Measurements from ENCODE around the gene MIPOL1. TPM values are rescaled to one million over a fixed set of nuclear protein-coding genes. Genes with fewer than 3 reads are reported as not detected.

Gene MIPOL1
- total and polyA plus RNA-seq, 2 donors (not counting 3 experiments of a cell fraction or from before 2014, with no cell fraction given), result 3.4 to 33.5 TPM

DNA sequence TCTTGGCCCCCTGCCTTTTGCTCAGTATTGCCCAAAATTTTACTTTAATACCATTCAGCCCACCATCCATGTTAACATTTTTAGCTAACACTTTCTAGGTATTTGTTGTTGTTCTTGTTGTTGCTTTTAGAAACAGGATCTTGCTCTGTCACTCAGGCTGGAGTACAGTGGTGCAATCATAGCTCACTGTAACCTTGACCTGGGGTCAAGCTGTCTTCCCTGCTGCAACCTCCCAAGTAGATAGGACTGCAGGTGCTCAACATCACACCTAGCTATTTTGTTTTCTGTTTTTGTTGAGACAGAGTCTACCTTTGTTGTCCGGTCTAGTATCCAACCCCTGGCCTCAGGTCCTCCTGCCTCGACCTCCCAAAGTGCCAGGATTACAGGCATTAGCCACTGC is 4.0 kb downstream of the MIPOL1 start:
- H3K4me1 ChIP-seq (ENCODE audit: control insufficient read depth, extremely low read depth, insufficient read depth, low read length), result peaks cover 40% of the 10 kb centered on the region
- no peak for DNase-seq (ENCODE audit: low read depth, low spot score)
- dilution Hi-C loops (cut with MboI; ENCODE audit: extremely low pct_ligation_motif_present, low sequenced_read_pairs) (no loop called here), intact Hi-C loops (cut with micrococcal nuclease) (no loop called here)
- no peaks in the 10 kb centered on the region for H3K27me3 ChIP-seq (ENCODE audit: control insufficient read depth in 2 of 2, insufficient read depth in 2 of 2, low read length in 2 of 2)
- H3K9me1 ChIP-seq (replicated peaks; ENCODE audit: control insufficient read depth, extremely low read depth, insufficient read depth, low read length), result no peaks in the 10 kb centered on the region
- CTCF ChIA-PET, result interaction anchor here (0.7 to 4.0 kb wide), 4 partner anchors 10 to 52 kb away, joined by 3 to 28 read pairs (median 5); no protein-coding TSS in a partner anchor
- H3K4me2 ChIP-seq (ENCODE audit: insufficient read depth, low read length), result no peak overlapping the region
- peaks cover 89% of the 10 kb centered on the region for H3K79me2 ChIP-seq (ENCODE audit: control insufficient read depth, insufficient read depth, low read length)
- no TSS peak for BruUV-seq (replicated peaks)
- H3K27ac ChIP-seq (ENCODE audit: insufficient read depth, low read depth, low read length), result no peak overlapping the region
- POLR2A ChIA-PET, result no interaction called here
- TF ChIP-seq, protein P1, sequence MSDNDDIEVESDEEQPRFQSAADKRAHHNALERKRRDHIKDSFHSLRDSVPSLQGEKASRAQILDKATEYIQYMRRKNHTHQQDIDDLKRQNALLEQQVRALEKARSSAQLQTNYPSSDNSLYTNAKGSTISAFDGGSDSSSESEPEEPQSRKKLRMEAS (IDR thresholded peaks at IDR 0.05; ENCODE audit: insufficient read depth, insufficient read length), result no peak
- TF ChIP-seq JUN (IDR thresholded peaks at IDR 0.05; ENCODE audit: borderline replicate concordance, insufficient read depth, insufficient read length, low read depth), result no peak
- peaks cover 6% of the 10 kb centered on the region for H3K9me3 ChIP-seq (replicated peaks; ENCODE audit: control insufficient read depth, insufficient read depth, low read length)
- H3K4me3 ChIP-seq (replicated peaks in 1 of 3; ENCODE audit: insufficient read depth in 1 of 3, low read depth in 1 of 3, low read length in 3 of 3), result no peak overlapping the region
- H3K9ac ChIP-seq (replicated peaks; ENCODE audit: extremely low read depth, insufficient read depth, low read length), result no peak overlapping the region
- no peak for FAIRE-seq
- no peak overlapping the region for H2AFZ ChIP-seq (ENCODE audit: low read depth, low read length)
- H4K20me1 ChIP-seq (replicated peaks; ENCODE audit: control insufficient read depth, extremely low read depth, insufficient read depth, low read length), result peaks cover 3% of the 10 kb centered on the region
- H3K36me3 ChIP-seq (ENCODE audit: control insufficient read depth in 2 of 2, extremely low read depth in 1 of 2, insufficient read depth in 2 of 2, low read length in 2 of 2), result no peaks in the 10 kb centered on the region

DNA sequence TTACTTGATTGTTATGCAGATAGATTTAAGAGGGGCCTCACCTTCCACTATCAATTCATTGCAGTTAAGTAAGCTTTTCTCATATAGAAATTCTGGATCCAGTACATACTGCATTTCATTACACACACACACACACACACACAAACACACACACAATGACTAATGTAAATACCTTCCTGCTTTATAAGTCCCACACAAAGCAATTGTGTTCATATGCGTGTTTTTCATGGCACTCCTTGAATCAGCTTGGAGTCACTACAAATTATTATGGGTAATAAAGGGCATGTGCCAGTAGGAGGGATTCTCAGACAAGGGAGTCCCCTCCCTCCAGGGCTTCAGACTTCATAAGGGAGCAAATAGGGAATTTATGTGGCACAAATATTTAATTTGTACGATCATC is 4.5 kb downstream of the MIPOL1 start:
- H2AFZ ChIP-seq (ENCODE audit: low read depth, low read length), result no peak overlapping the region
- POLR2A ChIA-PET, result no interaction called here

More for the DNA sequence above, 4.5 kb downstream of the MIPOL1 start:
- no TSS peak for BruUV-seq (replicated peaks)
- CTCF ChIA-PET, result interaction anchor here (0.7 to 4.0 kb wide), 4 partner anchors 9 to 52 kb away, joined by 3 to 28 read pairs (median 5); no protein-coding TSS in a partner anchor
- peaks cover 93% of the 10 kb centered on the region for H3K79me2 ChIP-seq (ENCODE audit: control insufficient read depth, insufficient read depth, low read length)
- no peaks in the 10 kb centered on the region for H3K36me3 ChIP-seq (ENCODE audit: control insufficient read depth in 2 of 2, extremely low read depth in 1 of 2, insufficient read depth in 2 of 2, low read length in 2 of 2)
- no peak for TF ChIP-seq JUN (IDR thresholded peaks at IDR 0.05; ENCODE audit: borderline replicate concordance, insufficient read depth, insufficient read length, low read depth)
- TF ChIP-seq, protein P2, sequence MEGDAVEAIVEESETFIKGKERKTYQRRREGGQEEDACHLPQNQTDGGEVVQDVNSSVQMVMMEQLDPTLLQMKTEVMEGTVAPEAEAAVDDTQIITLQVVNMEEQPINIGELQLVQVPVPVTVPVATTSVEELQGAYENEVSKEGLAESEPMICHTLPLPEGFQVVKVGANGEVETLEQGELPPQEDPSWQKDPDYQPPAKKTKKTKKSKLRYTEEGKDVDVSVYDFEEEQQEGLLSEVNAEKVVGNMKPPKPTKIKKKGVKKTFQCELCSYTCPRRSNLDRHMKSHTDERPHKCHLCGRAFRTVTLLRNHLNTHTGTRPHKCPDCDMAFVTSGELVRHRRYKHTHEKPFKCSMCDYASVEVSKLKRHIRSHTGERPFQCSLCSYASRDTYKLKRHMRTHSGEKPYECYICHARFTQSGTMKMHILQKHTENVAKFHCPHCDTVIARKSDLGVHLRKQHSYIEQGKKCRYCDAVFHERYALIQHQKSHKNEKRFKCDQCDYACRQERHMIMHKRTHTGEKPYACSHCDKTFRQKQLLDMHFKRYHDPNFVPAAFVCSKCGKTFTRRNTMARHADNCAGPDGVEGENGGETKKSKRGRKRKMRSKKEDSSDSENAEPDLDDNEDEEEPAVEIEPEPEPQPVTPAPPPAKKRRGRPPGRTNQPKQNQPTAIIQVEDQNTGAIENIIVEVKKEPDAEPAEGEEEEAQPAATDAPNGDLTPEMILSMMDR (IDR thresholded peaks at IDR 0.05; ENCODE audit: extremely low read depth in 1 of 2, insufficient read depth in 1 of 2, low read depth in 1 of 2, low read length in 2 of 2), result no peak
- TF ChIP-seq EZH2 (IDR thresholded peaks at IDR 0.05; ENCODE audit: borderline replicate concordance, low read depth, low read length, severe bottlenecking), result no peak
- TF ChIP-seq, protein P1 (IDR thresholded peaks at IDR 0.05; ENCODE audit: insufficient read depth, insufficient read length), result no peak
- TF ChIP-seq FOS (IDR thresholded peaks at IDR 0.05; ENCODE audit: borderline replicate concordance, insufficient read depth, low read length), result no peak
- no peak for TF ChIP-seq GATA2 (IDR thresholded peaks at IDR 0.05; ENCODE audit: insufficient read depth, insufficient read length, low read depth, low read length)
- no peak for TF ChIP-seq POLR2A (IDR thresholded peaks at IDR 0.05; ENCODE audit: low read depth, low read length)
- TF ChIP-seq MYC (IDR thresholded peaks at IDR 0.05; ENCODE audit: low read depth, low read length), result no peak
- TF ChIP-seq POLR2AphosphoS5 (IDR thresholded peaks at IDR 0.05; ENCODE audit: insufficient read depth, low read depth, low read length), result no peak
- H3K9ac ChIP-seq (replicated peaks; ENCODE audit: extremely low read depth, insufficient read depth, low read length), result no peak overlapping the region
- H3K9me1 ChIP-seq (replicated peaks; ENCODE audit: control insufficient read depth, extremely low read depth, insufficient read depth, low read length), result no peaks in the 10 kb centered on the region
- no peaks in the 10 kb centered on the region for H3K27me3 ChIP-seq (ENCODE audit: control insufficient read depth in 2 of 2, insufficient read depth in 2 of 2, low read length in 2 of 2)
- peaks cover 34% of the 10 kb centered on the region for H3K4me1 ChIP-seq (ENCODE audit: control insufficient read depth, extremely low read depth, insufficient read depth, low read length)
- H3K4me2 ChIP-seq (ENCODE audit: insufficient read depth, low read length), result peak overlapping the region; percentile 42
- dilution Hi-C loops (cut with MboI; ENCODE audit: extremely low pct_ligation_motif_present, low sequenced_read_pairs), result no loop called here
- H4K20me1 ChIP-seq (replicated peaks; ENCODE audit: control insufficient read depth, extremely low read depth, insufficient read depth, low read length), result peaks cover 3% of the 10 kb centered on the region
- intact Hi-C loops (cut with micrococcal nuclease), result no loop called here
- peaks cover 6% of the 10 kb centered on the region for H3K9me3 ChIP-seq (replicated peaks; ENCODE audit: control insufficient read depth, insufficient read depth, low read length)
- peak overlapping the region; percentile 22 for H3K27ac ChIP-seq (ENCODE audit: insufficient read depth, low read depth, low read length)
- H3K4me3 ChIP-seq (replicated peaks in 1 of 3; ENCODE audit: insufficient read depth in 1 of 3, low read depth in 1 of 3, low read length in 3 of 3), result no peak overlapping the region
- DNase-seq (ENCODE audit: low read depth, low spot score), result peak; percentile 36
- no peak for FAIRE-seq
